ENCODE data around the gene NUDCD3.
A peak's percentile ranks its signal among the peaks of the same experiment; 100 is the strongest.

Gene NUDCD3

DNA sequence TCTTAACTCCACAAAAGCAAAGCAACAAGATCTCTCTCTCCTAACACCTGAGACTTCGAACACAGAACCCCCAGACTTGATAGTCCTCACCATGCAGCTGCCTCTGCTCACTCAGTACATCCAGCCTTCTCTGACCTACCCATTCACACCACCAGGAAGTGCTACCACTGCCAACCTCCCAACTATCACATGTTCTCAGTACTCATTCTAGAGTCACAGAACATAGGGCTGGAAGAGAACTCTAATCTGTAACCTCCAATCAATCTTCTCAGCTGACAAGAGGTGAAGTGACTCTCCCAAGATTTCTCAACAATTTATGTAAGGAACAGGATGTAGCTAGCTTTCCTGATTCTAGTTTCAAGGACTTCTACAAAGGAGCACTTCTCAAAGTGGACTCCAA lies 3.8 kb downstream of the NUDCD3 start:
- DNase-seq: peak in 4 of 42 donors; percentile 18 to 47 (median 33)
- intact Hi-C loops (cut with DNase I): loop anchor here (5.0 kb wide), 1 partner anchor 81 kb away; no protein-coding TSS in a partner anchor

DNA sequence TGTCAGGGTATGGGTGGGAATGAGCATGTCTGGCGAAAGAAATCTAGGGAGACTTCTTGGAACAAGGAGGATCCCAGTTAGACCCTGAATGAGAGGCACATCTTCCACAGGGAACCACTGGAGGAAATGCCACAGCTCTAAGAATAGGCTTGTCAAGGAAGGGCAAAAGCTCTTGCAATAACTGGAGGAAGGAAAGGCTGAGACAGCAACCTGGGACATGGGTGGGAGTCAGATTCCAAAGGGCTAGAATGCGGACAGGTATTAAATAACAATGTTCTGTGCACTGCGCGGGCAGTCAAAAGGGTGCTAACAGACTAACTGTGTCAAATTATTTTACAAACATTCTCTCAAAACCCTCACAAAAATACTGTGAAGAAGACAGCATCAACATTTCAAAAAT lies 4.5 kb downstream of the NUDCD3 start:
- intact Hi-C loops (cut with DNase I): loop anchor here (5.0 kb wide), 1 partner anchor 81 kb away; no protein-coding TSS in a partner anchor

GRCh38 chr7:44484482-44485313 lies 5.8 kb downstream of the NUDCD3 start:
- no peak for DNase-seq
- intact Hi-C loops (cut with DNase I): loop anchor here (5.0 kb wide), 1 partner anchor 83 kb away; no protein-coding TSS in a partner anchor

More for the DNA sequence above, 4.5 kb downstream of the NUDCD3 start:
- DNase-seq: peak in 12 of 42 donors; percentile 18 to 67 (median 34)

DNA sequence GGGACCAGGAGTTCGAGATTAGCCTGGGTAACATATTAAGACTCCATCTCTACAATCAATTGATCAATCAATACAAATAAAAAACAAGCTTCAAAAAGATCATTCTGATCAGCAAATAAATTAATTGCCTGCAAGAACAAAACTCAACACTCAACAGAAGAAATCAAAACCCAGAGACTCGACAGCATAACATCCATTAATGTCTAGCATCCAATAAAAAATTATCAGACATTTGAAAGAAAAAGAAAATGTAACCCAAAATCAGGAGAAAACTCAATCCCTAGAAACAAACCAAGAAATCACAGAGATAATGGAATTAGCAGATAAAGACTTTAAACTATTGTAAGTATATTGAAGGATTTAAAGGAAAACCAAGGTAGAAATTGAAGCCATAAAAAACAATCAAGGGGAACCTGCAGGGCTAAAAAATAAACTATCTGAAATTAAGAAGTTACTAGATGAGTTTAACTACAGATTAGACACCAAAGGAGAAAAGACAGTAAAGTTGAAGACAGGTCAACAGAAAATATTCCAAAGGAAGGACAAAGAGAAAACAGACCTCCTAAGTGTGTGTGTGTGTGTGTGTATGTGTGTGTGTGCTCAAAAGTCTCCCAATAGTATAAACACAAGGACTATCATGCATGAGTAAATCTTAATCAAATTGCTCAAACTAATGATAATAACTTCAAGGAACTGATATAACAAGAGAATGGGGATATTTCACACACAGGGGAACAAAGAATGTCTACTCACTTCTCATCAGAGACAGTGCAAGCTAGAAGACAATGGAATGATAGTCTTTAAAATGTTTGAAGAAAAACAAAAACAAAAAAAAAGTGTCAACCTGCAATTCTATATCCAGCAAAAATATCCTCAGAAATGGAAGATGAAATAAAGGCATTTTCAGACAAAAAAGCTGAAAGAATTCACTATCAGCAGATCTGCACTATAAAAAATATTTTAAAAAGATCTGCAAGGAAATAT lies 7.7 kb downstream of the NUDCD3 start:
- intact Hi-C loops (cut with DNase I): no loop called here

DNA sequence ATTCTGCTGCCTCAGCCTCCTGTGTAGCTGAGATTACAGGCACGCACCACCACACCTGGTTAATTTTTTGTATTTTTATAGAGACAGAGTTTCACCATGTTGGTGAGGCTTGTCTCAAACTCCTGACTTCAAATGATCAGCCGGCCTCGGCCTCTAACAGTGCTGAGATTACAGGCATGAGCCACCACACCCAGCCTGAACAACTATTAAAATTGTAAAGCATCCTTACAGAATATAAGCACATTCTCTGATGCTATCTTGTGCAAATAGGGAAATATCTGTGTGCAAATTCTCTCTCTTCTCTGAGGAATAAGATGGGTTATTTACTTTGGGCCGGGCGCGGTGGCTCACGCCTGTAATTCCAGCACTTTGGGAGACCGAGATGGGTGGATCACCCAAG lies 12.5 kb downstream of the NUDCD3 start:
- intact Hi-C loops (cut with DNase I): loop anchor here (2.0 kb wide), 1 partner anchor 235 kb away; no protein-coding TSS in a partner anchor
- no peak for DNase-seq

More for the DNA sequence above, 7.7 kb downstream of the NUDCD3 start:
- DNase-seq: no peak

- DNase-seq: peak; percentile 25 to 85 (median 63)
- intact Hi-C loops (cut with DNase I): no loop called here
Measured at GRCh38 chr7:44477063-44477830, 13.2 kb downstream of the NUDCD3 start.

- intact Hi-C loops (cut with DNase I): no loop called here
- no peak for DNase-seq
Measured at GRCh38 chr7:44476313-44476712, 14.1 kb downstream of the NUDCD3 start.

GRCh38 chr7:44473295-44473694 lies 17.2 kb downstream of the NUDCD3 start:
- DNase-seq: no peak
- intact Hi-C loops (cut with DNase I): no loop called here

GRCh38 chr7:44472843-44473242 lies 17.6 kb downstream of the NUDCD3 start:
- intact Hi-C loops (cut with DNase I): no loop called here
- DNase-seq: no peak

GRCh38 chr7:44471850-44472249 lies 18.6 kb downstream of the NUDCD3 start:
- no peak for DNase-seq
- intact Hi-C loops (cut with DNase I): no loop called here

- intact Hi-C loops (cut with DNase I): no loop called here
- no peak for DNase-seq
Measured at GRCh38 chr7:44471436-44471835, 19.0 kb downstream of the NUDCD3 start.

DNA sequence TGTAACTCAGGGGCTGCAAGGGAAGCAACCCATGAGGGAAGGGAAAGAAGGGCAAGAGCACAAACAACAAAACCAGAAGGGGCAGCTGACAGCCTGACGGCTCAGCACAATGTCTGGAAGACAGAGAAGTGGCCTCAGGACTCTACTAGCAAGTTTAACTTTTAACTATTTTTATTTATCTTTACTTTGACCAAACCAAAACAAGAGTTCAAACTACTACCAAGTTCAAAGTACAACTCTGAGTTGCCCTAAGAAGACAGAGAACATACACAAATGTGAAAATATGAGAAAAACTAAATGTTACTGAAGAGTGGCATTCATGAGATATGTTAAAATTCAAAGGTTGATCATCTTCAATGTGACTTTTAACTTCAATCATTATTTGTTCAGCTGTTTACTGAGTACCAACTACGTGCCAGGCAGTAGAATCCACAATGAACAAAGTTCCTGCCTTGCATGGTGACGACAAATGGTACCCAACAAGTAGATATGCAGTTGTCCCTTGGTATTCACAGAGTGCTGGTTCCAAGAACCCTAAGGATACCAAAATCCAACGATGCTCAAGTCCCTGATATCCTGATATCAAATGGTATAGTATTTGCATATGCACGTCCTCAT lies 19.7 kb downstream of the NUDCD3 start:
- intact Hi-C loops (cut with DNase I): no loop called here
- DNase-seq: no peak

DNA sequence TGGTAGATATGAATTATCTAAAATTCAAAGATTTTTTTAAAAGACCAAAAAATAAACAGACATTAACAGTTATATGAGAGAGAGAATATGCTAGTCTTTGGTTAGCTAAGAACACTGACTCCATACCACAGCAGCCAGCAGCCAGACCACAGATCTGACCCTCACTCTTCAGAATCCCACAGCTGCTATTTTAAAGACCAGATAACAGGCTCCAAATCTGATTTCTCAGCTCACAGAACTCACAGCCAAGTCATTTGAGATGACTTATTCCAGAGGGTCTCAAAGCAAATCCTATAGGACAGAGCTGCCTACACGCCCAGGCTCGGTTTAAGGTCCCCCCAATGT lies 20.4 kb downstream of the NUDCD3 start:
- no peak for DNase-seq
- intact Hi-C loops (cut with DNase I): no loop called here

DNA sequence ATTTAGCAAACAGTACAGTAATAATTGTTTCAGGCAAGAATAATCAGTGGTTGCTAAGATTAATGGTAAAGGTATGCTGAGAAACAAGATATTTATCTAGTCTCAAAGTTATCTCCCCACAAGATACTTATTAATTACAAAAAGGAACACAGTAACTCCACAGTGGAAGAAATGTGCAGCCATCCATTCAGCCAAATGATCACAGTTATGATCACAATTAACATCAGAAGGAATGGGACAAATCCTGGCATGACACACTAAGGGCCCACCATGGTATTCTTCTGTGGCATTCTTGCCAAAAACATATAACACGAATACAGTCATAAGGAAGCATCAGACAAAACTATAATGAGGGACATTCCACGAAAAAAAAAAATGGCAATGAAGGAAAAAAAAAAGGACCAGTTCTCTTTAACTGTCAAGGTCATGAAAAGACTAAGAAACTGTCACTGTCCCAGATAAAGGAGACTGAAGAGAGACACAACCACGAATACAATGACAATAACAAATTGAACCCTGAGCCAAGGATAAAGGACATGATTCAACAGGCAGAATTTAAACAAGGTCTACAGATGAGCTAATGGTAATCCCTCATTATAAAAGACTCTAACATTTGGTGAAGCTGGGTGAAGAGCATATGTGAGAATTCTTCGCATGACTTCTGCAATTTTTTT lies 20.9 kb downstream of the NUDCD3 start:
- intact Hi-C loops (cut with DNase I): no loop called here
- DNase-seq: peak in 1 of 42 donors; percentile 39

DNA sequence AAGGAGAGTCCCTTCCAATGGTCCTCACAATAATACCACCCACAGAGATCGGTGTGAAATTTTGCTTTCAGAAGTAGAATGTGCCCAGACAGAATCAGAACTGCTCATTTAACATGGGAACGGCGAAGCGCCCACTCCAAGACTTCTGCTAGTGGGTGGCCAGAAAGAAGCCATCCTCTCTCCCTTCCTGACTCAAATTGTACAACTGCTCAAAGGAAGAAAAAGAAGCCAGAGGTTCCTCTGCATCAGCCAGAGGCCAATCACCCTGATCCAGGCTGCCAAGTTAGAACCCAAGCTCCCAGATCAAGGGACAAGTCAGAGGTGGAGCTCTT lies 23.3 kb downstream of the NUDCD3 start:
- intact Hi-C loops (cut with DNase I): no loop called here
- DNase-seq: peak in 1 of 42 donors; percentile 36

DNA sequence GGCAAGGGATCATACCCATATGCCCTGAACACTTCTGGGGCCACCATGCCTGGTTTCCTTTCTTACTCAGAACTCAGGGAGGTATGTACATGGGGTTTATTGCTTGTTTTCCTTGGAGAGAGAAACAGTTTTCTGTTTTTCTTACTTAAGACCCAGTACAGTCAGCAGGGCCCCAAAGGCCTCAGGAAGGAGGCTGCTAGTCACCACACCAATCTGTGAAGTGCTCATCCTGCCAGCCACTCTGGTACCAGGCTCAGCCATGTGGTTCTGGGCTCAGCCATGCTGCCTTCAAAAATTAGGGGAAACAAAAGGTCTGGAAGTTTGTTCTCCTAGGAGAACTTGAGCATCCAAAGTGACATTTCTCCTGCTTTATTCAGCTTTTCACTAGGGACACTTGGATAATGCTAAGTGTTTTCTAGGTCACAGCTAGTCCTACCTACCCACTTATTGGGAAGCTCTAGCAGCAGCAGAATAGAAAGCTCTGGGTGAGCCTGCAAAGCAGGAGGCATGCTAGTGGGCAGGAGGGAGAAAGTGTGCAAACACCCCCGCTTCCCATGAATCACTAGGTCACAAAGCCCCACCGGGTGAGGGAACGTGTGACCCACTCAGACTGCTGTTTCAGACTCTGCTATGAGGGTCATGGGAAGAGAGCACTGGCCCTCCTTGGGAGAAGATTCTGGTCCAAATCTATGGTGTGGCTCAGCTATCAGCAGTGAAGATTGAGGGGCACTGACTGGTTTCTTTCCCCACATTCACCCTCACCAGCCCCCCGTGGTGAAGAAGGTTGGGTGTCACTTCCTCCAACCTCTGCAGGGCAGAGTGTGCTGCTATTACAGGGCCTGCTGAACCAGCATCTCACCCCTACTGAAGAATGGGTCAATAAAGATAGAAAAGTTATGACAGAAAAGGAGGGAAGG lies 23.9 kb downstream of the NUDCD3 start:
- intact Hi-C loops (cut with DNase I): no loop called here
- DNase-seq: peak in 7 of 42 donors; percentile 15 to 54 (median 37)

- DNase-seq: peak in 1 of 42 donors; percentile 22
Measured at GRCh38 chr7:44465490-44465889, 25.0 kb downstream of the NUDCD3 start.

More at GRCh38 chr7:44465490-44465889, 25.0 kb downstream of the NUDCD3 start:
- intact Hi-C loops (cut with DNase I): no loop called here
